Loucy (cell line): ENCODE data around the gene TRPM8.

ENCODE experiments used
- CTCF ChIP-seq: fragments of 200-600 bp; sonication (generic); conservative IDR thresholded peaks from 2 replicates; pipeline ENCODE4 v1.5.1; 2014; ENCODE audit warnings: mild to moderate bottlenecking, antibody characterized with exemption, low read length
- EZH2phosphoT487 ChIP-seq: fragments of 200-600 bp; IDR thresholded peaks from 2 replicates; pipeline ENCODE4 v1.6.1; 2018; ENCODE audit warnings: antibody characterized with exemption, mild to moderate bottlenecking, moderate library complexity, borderline replicate concordance

GRCh38 chr2:234006501-234006900 is 89.3 kb downstream of the TRPM8 start:
- TF ChIP-seq CTCF, result no peak
- TF ChIP-seq EZH2phosphoT487, result no peak
